K562 (cell line): ENCODE data around the gene MAP4K4. TPM values are rescaled to one million over a fixed set of nuclear protein-coding genes. Genes with fewer than 3 reads are reported as not detected.

Experiments used
- ATAC-seq: fragments of 200-7000 bp; cut with Tn5 transposase; 3 replicates; pipeline ENCODE4 v1.9.1; 2020; ENCODE audit warnings: moderate library complexity
- BruUV-seq: library from RNA; stranded (reverse); fragments of 400-500 nt; replicated peaks from 2 replicates; lab custom pipeline; 2021; lab: Mats Ljungman, UMichigan
- CTCF ChIA-PET: fragments of 300-600 bp; formaldehyde crosslinking; extraction: SDS; loops from one replicate; lab custom pipeline; 2021; ENCODE audit warnings: low intra/inter-chr PET ratio; lab: Yijun Ruan, JAX
- POLR2A ChIA-PET: fragments of 300-600, 350-650 bp; sonication (Branson Sonifier 250); formaldehyde crosslinking; extraction: SDS; loops from one replicate; lab custom pipeline; 2021; ENCODE audit warnings: antibody characterized with exemption, inconsistent platforms; lab: Yijun Ruan, JAX
- DNase-seq, 4 experiments: peaks; one replicate each; pipeline versions ENCODE4 v3.0.0 to v3.0.0-alpha.2; 2011 to 2018; ENCODE audit warnings: low spot score in 3 of 4, mixed read lengths in 3 of 4; ENCODE audit errors: extremely low read depth in 1 of 4
- FAIRE-seq: peaks from 2 replicates; lab custom pipeline; 2011; peaks lifted over from hg19 to GRCh38; lab: Jason Lieb, UNC
- H2AFZ ChIP-seq: 2 replicates; pipeline ENCODE4 v1.6.0; 2011; ENCODE audit warnings: low read depth, low read length, control low read depth, inconsistent platforms
- H3K27ac ChIP-seq: fragments of 200-600 bp; 3 replicates; pipeline ENCODE4 v1.8.0; 2011; ENCODE audit warnings: low read depth, mild to moderate bottlenecking, control low read depth, inconsistent platforms, low read length, moderate library complexity, mixed read lengths; ENCODE audit errors: extremely low read depth
- H3K27me3 ChIP-seq, 2 experiments: fragments of 300-600 bp in 1 of 2; 2 replicates in 1 of 2; 3 replicates in 1 of 2; pipeline versions ENCODE4 v1.6.0 to v1.8.0; 2011; ENCODE audit warnings: inconsistent platforms in 2 of 2, low read length in 2 of 2, mild to moderate bottlenecking in 1 of 2, mixed read lengths in 1 of 2, moderate library complexity in 1 of 2; ENCODE audit not compliant: control insufficient read depth in 2 of 2, insufficient read depth in 2 of 2
- H3K36me3 ChIP-seq: fragments of 300-600 bp; 3 replicates; pipeline ENCODE4 v1.8.0; 2011; ENCODE audit warnings: mild to moderate bottlenecking, low read length, inconsistent platforms; ENCODE audit not compliant: control insufficient read depth, insufficient read depth
- H3K4me1 ChIP-seq, 2 experiments: fragments of 200-600 bp in 1 of 2; replicated peaks in 1 of 2; 2 replicates in 1 of 2; 3 replicates in 1 of 2; pipeline versions ENCODE4 v1.5.1 to v1.8.0; 2011; ENCODE audit warnings: inconsistent platforms in 2 of 2, low read length in 2 of 2, mild to moderate bottlenecking in 1 of 2, mixed read lengths in 1 of 2, moderate library complexity in 1 of 2; ENCODE audit not compliant: control insufficient read depth in 2 of 2, insufficient read depth in 2 of 2
- H3K4me2 ChIP-seq: 2 replicates; pipeline ENCODE4 v1.6.1; 2011; ENCODE audit warnings: low read length, control low read depth, inconsistent platforms, mixed read lengths; ENCODE audit not compliant: insufficient read depth
- H3K4me3 ChIP-seq: fragments of 200-600 bp; sonication (generic), shearing (Covaris generic); 2 replicates; pipeline ENCODE4 v1.5.1; 2016; ENCODE audit warnings: control low read depth, inconsistent platforms
- H3K79me2 ChIP-seq: fragments of 200-600 bp; 3 replicates; pipeline ENCODE4 v1.8.0; 2011; ENCODE audit warnings: low read length, inconsistent platforms; ENCODE audit not compliant: control insufficient read depth, insufficient read depth
- H3K9ac ChIP-seq, 2 experiments: 2 replicates each; pipeline versions ENCODE4 v1.6.0 to v1.6.1; 2011; ENCODE audit warnings: low read depth in 2 of 2, low read length in 2 of 2, control low read depth in 1 of 2, inconsistent platforms in 1 of 2, mild to moderate bottlenecking in 1 of 2, mixed read lengths in 1 of 2; ENCODE audit not compliant: insufficient read depth in 1 of 2
- H3K9me1 ChIP-seq: one replicate; pipeline ENCODE4 v1.6.0; 2011; ENCODE audit warnings: inconsistent platforms, mild to moderate bottlenecking, low read length, moderate library complexity; ENCODE audit not compliant: control insufficient read depth, insufficient read depth
- H3K9me3 ChIP-seq: replicated peaks from 2 replicates; pipeline ENCODE4 v1.5.1; 2011; ENCODE audit warnings: low read depth, low read length, inconsistent platforms; ENCODE audit not compliant: control insufficient read depth, insufficient read depth
- H4K20me1 ChIP-seq: replicated peaks from 2 replicates; pipeline ENCODE4 v1.6.1; 2011; ENCODE audit warnings: low read length, inconsistent platforms, mixed read lengths; ENCODE audit not compliant: control insufficient read depth, insufficient read depth
- C11orf30 ChIP-seq: fragments of 450-650 bp; IDR thresholded peaks from 2 replicates; pipeline ENCODE4 v1.6.1; 2016; ENCODE audit warnings: low read depth, mild to moderate bottlenecking
- CREB3 ChIP-seq: fragments of 450-650 bp; conservative IDR thresholded peaks from 2 replicates; pipeline ENCODE4 v1.6.1; 2016; ENCODE audit warnings: missing genetic modification characterization, low read depth, mild to moderate bottlenecking, missing compliant biosample characterization, moderate library complexity
- HBP1 ChIP-seq: fragments of 450-650 bp; formaldehyde crosslinking; IDR thresholded peaks from 2 replicates; pipeline ENCODE4 v1.4.0; 2022; ENCODE audit warnings: missing genetic modification characterization
- JUND ChIP-seq, 2 experiments: IDR thresholded peaks; 2 replicates in 1 of 2; 3 replicates in 1 of 2; pipeline ENCODE4 v1.6.1; 2011; ENCODE audit warnings: borderline replicate concordance in 2 of 2, low read depth in 2 of 2, low read length in 2 of 2, improper control_type of control experiment in 1 of 2, missing biosample characterization in 1 of 2, missing genetic modification characterization in 1 of 2, missing genetic modification reagents in 1 of 2
- MBD1 ChIP-seq: fragments of 250-450 bp; sonication (Bioruptor Pico); IDR thresholded peaks from 2 replicates; pipeline ENCODE4 v1.8.0; 2022; ENCODE audit warnings: inconsistent platforms
- MEF2A ChIP-seq: IDR thresholded peaks from 2 replicates; pipeline ENCODE4 v1.6.1; 2011; ENCODE audit warnings: low read depth, mild to moderate bottlenecking, low read length, moderate library complexity; ENCODE audit not compliant: control insufficient read depth
- PHTF2 ChIP-seq: fragments of 250-450 bp; sonication (Bioruptor Pico); IDR thresholded peaks from 2 replicates; pipeline ENCODE4 v1.5.0; 2021; ENCODE audit warnings: mild to moderate bottlenecking
- PURB ChIP-seq: sonication (generic); formaldehyde crosslinking; IDR thresholded peaks from 2 replicates; pipeline ENCODE4 v1.9.0; 2021; ENCODE audit warnings: low read depth, mild to moderate bottlenecking, missing genetic modification reagents
- SP1 ChIP-seq: sonication (generic); formaldehyde crosslinking; IDR thresholded peaks from 2 replicates; pipeline ENCODE4 v1.8.1; 2022; ENCODE audit warnings: mild to moderate bottlenecking, missing genetic modification reagents
- ZFP36 ChIP-seq: fragments of 150-350 bp; IDR thresholded peaks from 2 replicates; pipeline ENCODE4 v1.6.1; 2018; ENCODE audit warnings: low read length, low read depth; ENCODE audit not compliant: partially characterized antibody
- ZNF316 ChIP-seq: fragments of 450-650 bp; IDR thresholded peaks from 2 replicates; pipeline ENCODE4 v1.6.1; 2016
- ZNF431 ChIP-seq: sonication (generic); formaldehyde crosslinking; IDR thresholded peaks from 2 replicates; pipeline ENCODE4 v1.8.0; 2022; ENCODE audit warnings: mild to moderate bottlenecking, missing genetic modification reagents
- ZNF518B ChIP-seq: fragments of 250-450 bp; sonication (Bioruptor Pico); IDR thresholded peaks from 2 replicates; pipeline ENCODE4 v1.5.0; 2021; ENCODE audit warnings: mild to moderate bottlenecking, moderate library complexity
- WGBS: fragments of 100-300 bp; shearing (Covaris generic); methylation state at CpG from one replicate; pipeline ENCODE4 v1.1.6; 2016; ENCODE audit warnings: low coverage, mixed read lengths; ENCODE audit not compliant: insufficient coverage; ENCODE audit errors: missing lambda C conversion rate; 5-methylcytosine and 5-hydroxymethylcytosine counted together
- in situ Hi-C: fragments of 300-500 bp; cut with MboI; formaldehyde crosslinking; loops from 4 replicates; pipeline ENCODE4 v1.15.0; 2018; ENCODE audit warnings: inconsistent platforms, mixed read lengths
- intact Hi-C: fragments of 100-400 bp; cut with micrococcal nuclease; formaldehyde crosslinking; loops from 2 replicates; pipeline ENCODE4 v1.14.2; 2022
- polyA plus RNA-seq, 8 experiments: library from polyadenylated mRNA; depleted of rRNA in 4 of 8; stranded (reverse) in 5 of 8; unstranded in 3 of 8; fragments of >200 nt; fragmentation: Nextera tagmentation in 2 of 8; fragmentation: Illumina TruSeq in 1 of 8; extraction: Ambion mirVana in 2 of 8; extraction: Trizol in 1 of 8; gene quantifications; 2 replicates each; pipeline versions ENCODE4 v1.2.1 to v1.2.3, GENCODE V29; 2011 to 2014; ENCODE audit warnings: inconsistent platforms in 1 of 8, missing spikeins in 1 of 8
- total RNA-seq, 7 experiments: library from RNA; depleted of rRNA in 6 of 7; stranded (reverse); fragments of >200 nt in 6 of 7; fragmentation: Illumina TruSeq in 2 of 7; extraction: Trizol in 2 of 7; gene quantifications; 2 replicates each; pipeline versions ENCODE4 v1.2.1 to v1.2.3, GENCODE V29; 2011 to 2021; ENCODE audit warnings: low replicate concordance in 1 of 7

MAP4K4 gene
- total and polyA plus RNA-seq, 9 of the 15 experiments (the other 6 are each of a cell fraction or from before 2014, with no cell fraction given) = 7.6 to 76.4 (median 50.6) TPM

- TF ChIP-seq ZNF431 (CRISPR knock-in tag) = no peak
- no peak for TF ChIP-seq CREB3
- no peak for TF ChIP-seq PHTF2 (CRISPR knock-in tag)
Measured at GRCh38 chr2:101738649-101739048, 41.1 kb downstream of the MAP4K4 start (continued).

DNA sequence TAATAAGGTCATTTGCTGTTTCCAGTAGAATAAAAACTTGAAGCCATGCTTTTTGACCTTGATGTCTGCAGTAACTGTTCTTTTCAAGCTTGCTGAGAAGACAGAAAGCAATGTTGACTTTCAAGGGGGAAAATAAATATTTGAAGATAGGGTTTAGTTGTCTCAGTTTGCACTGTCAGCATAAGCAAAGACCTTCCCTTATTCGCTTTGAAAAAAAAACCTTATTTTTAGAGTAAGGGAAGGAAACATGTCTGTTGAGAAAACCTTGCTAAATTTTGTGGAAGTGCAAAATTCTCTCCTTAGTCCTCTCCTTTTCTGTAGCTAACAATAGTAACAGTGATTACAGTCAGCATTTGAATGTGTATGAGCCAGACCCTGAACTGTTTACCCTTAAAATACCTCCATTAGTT is 43.1 kb downstream of the MAP4K4 start:
- whole genome bisulfite sequencing = 93% methylated on average over 1 of the region's 1 CpG
- Histone ChIP-seq H3K4me2 (no peak overlapping the region), H3K9ac (no peak overlapping the region), H3K9me3 (no peaks in the 10 kb centered on the region), H2AFZ (no peak overlapping the region), H3K79me2 (peaks cover 86% of the 10 kb centered on the region), H4K20me1 (peaks cover 12% of the 10 kb centered on the region), H3K27me3 (no peaks in the 10 kb centered on the region), H3K4me3 (no peak overlapping the region), H3K9me1 (no peaks in the 10 kb centered on the region), H3K27ac (no peak overlapping the region), H3K4me1 (peaks cover 0 to 9% of the 10 kb centered on the region in 2 experiments; a peak in 3 of 5 replicates), H3K36me3 (no peaks in the 10 kb centered on the region)
- ATAC-seq (no peak), FAIRE-seq (no peak), DNase-seq (no peak)
- no TSS peak for BruUV-seq
- intact Hi-C loops = no loop called here
- ChIA-PET POLR2A (interaction anchor here (0.6 kb wide), 1 partner anchor 12 kb away, joined by 3 read pairs; no protein-coding TSS in a partner anchor), CTCF (no interaction called here)
- in situ Hi-C loops = no loop called here
- no peak for TF ChIP-seq PURB (CRISPR knock-in tag)
- no peak for TF ChIP-seq MBD1
- TF ChIP-seq C11orf30 = peak; percentile 28; the same call in 1 of the 2 replicates
- no peak for TF ChIP-seq JUND (IDR thresholded peaks at IDR 0.05; ENCODE audit: borderline replicate concordance, low read depth, low read length)
- TF ChIP-seq JUND (tag; IDR thresholded peaks at IDR 0.05; ENCODE audit: borderline replicate concordance, low read depth, low read length) = no peak
- TF ChIP-seq ZNF518B = no peak
- TF ChIP-seq HBP1 (CRISPR knock-in tag) = no peak
- TF ChIP-seq MEF2A = no peak
- TF ChIP-seq ZFP36 = no peak
- TF ChIP-seq SP1 = no peak
- peak; percentile 62 for TF ChIP-seq ZNF316
